Caco-2 (cell line): ENCODE results near the gene CGA. TPM values are rescaled to one million over a fixed set of nuclear protein-coding genes. Genes with fewer than 3 reads are reported as not detected.

Experiments
- BruUV-seq: library from RNA; stranded (reverse); fragments of 400-500 nt; replicated peaks from 2 replicates; lab custom pipeline; 2021; lab: Mats Ljungman, UMichigan
- CTCF ChIA-PET: fragments of 300-600 bp; sonication (Branson Sonifier 250); formaldehyde crosslinking; loops from one replicate; lab custom pipeline; 2022; ENCODE audit warnings: antibody characterized with exemption; lab: Charles Lee
- POLR2A ChIA-PET: fragments of 300-600 bp; sonication (Branson Sonifier 250); formaldehyde crosslinking; loops from one replicate; lab custom pipeline; 2022; ENCODE audit warnings: antibody characterized with exemption; lab: Charles Lee
- DNase-seq, 2 experiments: peaks; one replicate each; pipeline versions ENCODE4 v3.0.0 to v3.0.0-alpha.2; 2020 to 2022
- H3K27me3 ChIP-seq: replicated peaks from 2 replicates; pipeline ENCODE4 v1.6.0; 2011; ENCODE audit warnings: low read length; ENCODE audit not compliant: control insufficient read depth, insufficient read depth
- H3K36me3 ChIP-seq: 2 replicates; pipeline ENCODE4 v1.5.1; 2011; ENCODE audit warnings: low read length; ENCODE audit not compliant: control insufficient read depth, insufficient read depth
- H3K4me1 ChIP-seq: fragments of 250-450 bp; sonication (Bioruptor Pico); 2 replicates; pipeline ENCODE4 v1.5.1; 2020; ENCODE audit warnings: mild to moderate bottlenecking
- H3K4me3 ChIP-seq: 2 replicates; pipeline ENCODE4 v1.5.1; 2011; ENCODE audit warnings: low read depth, mild to moderate bottlenecking, control low read depth, low read length
- H3K9me3 ChIP-seq: fragments of 250-450 bp; sonication (Bioruptor Pico); 2 replicates; pipeline ENCODE4 v1.5.1; 2020; ENCODE audit warnings: mild to moderate bottlenecking, moderate library complexity
- H3K27ac Mint-ChIP-seq: one replicate; pipeline ENCODE4 v1.8.0; 2022; ENCODE audit warnings: mixed read lengths; ENCODE audit not compliant: unreplicated experiment
- H3K27me3 Mint-ChIP-seq: one replicate; pipeline ENCODE4 v1.8.0; 2022; ENCODE audit warnings: mixed read lengths; ENCODE audit not compliant: insufficient read depth, unreplicated experiment
- H3K36me3 Mint-ChIP-seq: one replicate; pipeline ENCODE4 v1.8.0; 2022; ENCODE audit warnings: mild to moderate bottlenecking, mixed read lengths; ENCODE audit not compliant: insufficient read depth, unreplicated experiment
- H3K4me1 Mint-ChIP-seq: one replicate; pipeline ENCODE4 v1.8.0; 2022; ENCODE audit warnings: low read depth, mixed read lengths; ENCODE audit not compliant: unreplicated experiment
- H3K4me3 Mint-ChIP-seq: one replicate; pipeline ENCODE4 v1.8.0; 2022; ENCODE audit warnings: mild to moderate bottlenecking, moderate library complexity, mixed read lengths; ENCODE audit not compliant: unreplicated experiment
- H3K9me3 Mint-ChIP-seq: one replicate; pipeline ENCODE4 v1.8.0; 2022; ENCODE audit warnings: mixed read lengths; ENCODE audit not compliant: unreplicated experiment
- CTCF ChIP-seq, 2 experiments: fragments of 200-600 bp in 1 of 2; IDR thresholded peaks; 1 replicate in 1 of 2; 2 replicates in 1 of 2; pipeline versions ENCODE4 v1.5.1 to v1.8.0; 2011 to 2022; ENCODE audit warnings: antibody characterized with exemption in 1 of 2, control low read depth in 1 of 2, inconsistent platforms in 1 of 2, low read depth in 1 of 2, low read length in 1 of 2, mild to moderate bottlenecking in 1 of 2, moderate library complexity in 1 of 2; ENCODE audit not compliant: insufficient read depth in 1 of 2, severe bottlenecking in 1 of 2, unreplicated experiment in 1 of 2
- intact Hi-C: fragments of 100-400 bp; cut with micrococcal nuclease; formaldehyde crosslinking; loops from one replicate; pipeline ENCODE4 v1.10.0; 2022; ENCODE audit not compliant: unreplicated experiment
- total RNA-seq: library from RNA; stranded (reverse); gene quantifications from 2 replicates; pipeline ENCODE4 v1.2.3, GENCODE V29; 2022

CGA gene
- total RNA-seq, 1 experiment from 2014 or later, result not detected

GRCh38 chr6:87075168-87075567 lies 19.7 kb downstream of the CGA start:
- no peak for TF ChIP-seq CTCF (IDR thresholded peaks at IDR 0.05; ENCODE audit: insufficient read depth in 1 of 2, low read depth in 1 of 2, low read length in 1 of 2, severe bottlenecking in 1 of 2, unreplicated experiment in 1 of 2)
- POLR2A ChIA-PET, result no interaction called here
- CTCF ChIA-PET, result no interaction called here
- no peak overlapping the region for H3K4me3 ChIP-seq
- no peaks in the 10 kb centered on the region for H3K27me3 ChIP-seq
- intact Hi-C loops, result loop anchor here (2.0 kb wide), 1 partner anchor 24 kb away; no protein-coding TSS in a partner anchor
- Mint-ChIP-seq H3K27ac (peak overlapping the region; percentile 89), H3K4me1 (peaks cover 19% of the 10 kb centered on the region), H3K4me3 (no peak overlapping the region), H3K36me3 (peaks cover 6% of the 10 kb centered on the region), H3K27me3 (no peaks in the 10 kb centered on the region), H3K9me3 (peaks cover 7% of the 10 kb centered on the region)
- BruUV-seq, result no TSS peak
- peaks cover 35% of the 10 kb centered on the region for H3K4me1 ChIP-seq
- H3K36me3 ChIP-seq, result no peaks in the 10 kb centered on the region; the same call in 1 of the 2 replicates
- H3K9me3 ChIP-seq, result no peaks in the 10 kb centered on the region
- DNase-seq, result no peak

- no peaks in the 10 kb centered on the region for H3K27me3 Mint-ChIP-seq
- H3K36me3 Mint-ChIP-seq, result peaks cover 6% of the 10 kb centered on the region
- no TSS peak for BruUV-seq
- Histone ChIP-seq H3K4me1 (peaks cover 36% of the 10 kb centered on the region), H3K36me3 (no peaks in the 10 kb centered on the region; the same call in 1 of the 2 replicates), H3K9me3 (no peaks in the 10 kb centered on the region), H3K27me3 (no peaks in the 10 kb centered on the region), H3K4me3 (no peak overlapping the region)
- H3K27ac Mint-ChIP-seq, result peak overlapping the region; percentile 87
- TF ChIP-seq CTCF (IDR thresholded peaks at IDR 0.05; ENCODE audit: insufficient read depth in 1 of 2, low read depth in 1 of 2, low read length in 1 of 2, severe bottlenecking in 1 of 2, unreplicated experiment in 1 of 2), result no peak
- CTCF ChIA-PET, result interaction anchor here (0.7 kb wide), 1 partner anchor 827 kb away, joined by 5 read pairs; no protein-coding TSS in a partner anchor
- intact Hi-C loops, result loop anchor here (1.0 to 5.0 kb wide), 4 partner anchors 25 to 628 kb away; partner anchors contain the start of genes AKIRIN2, C6orf163 and ZNF292
- H3K4me1 Mint-ChIP-seq, result peaks cover 21% of the 10 kb centered on the region
- DNase-seq, result peak in 1 of 2 experiments; percentile 71
- POLR2A ChIA-PET, result no interaction called here
- H3K4me3 Mint-ChIP-seq, result no peak overlapping the region
- H3K9me3 Mint-ChIP-seq, result peaks cover 9% of the 10 kb centered on the region
Observed at GRCh38 chr6:87074101-87074621, 20.7 kb downstream of the CGA start.

GRCh38 chr6:87071683-87072082 lies 23.2 kb downstream of the CGA start:
- no peaks in the 10 kb centered on the region; the same call in 1 of the 2 replicates for H3K36me3 ChIP-seq
- ChIA-PET CTCF (no interaction called here), POLR2A (no interaction called here)
- no peak for DNase-seq
- no peaks in the 10 kb centered on the region for H3K27me3 ChIP-seq
- intact Hi-C loops, result loop anchor here (5.0 kb wide), 2 partner anchors 271 to 631 kb away; partner anchors contain the start of genes AKIRIN2 and C6orf163
- Mint-ChIP-seq H3K9me3 (peaks cover 9% of the 10 kb centered on the region), H3K27ac (no peak overlapping the region), H3K27me3 (no peaks in the 10 kb centered on the region), H3K4me3 (no peak overlapping the region), H3K4me1 (peaks cover 22% of the 10 kb centered on the region), H3K36me3 (peaks cover 6% of the 10 kb centered on the region)
- BruUV-seq, result no TSS peak
- no peaks in the 10 kb centered on the region for H3K9me3 ChIP-seq
- H3K4me1 ChIP-seq, result peaks cover 42% of the 10 kb centered on the region
- H3K4me3 ChIP-seq, result no peak overlapping the region
- no peak for TF ChIP-seq CTCF (IDR thresholded peaks at IDR 0.05; ENCODE audit: insufficient read depth in 1 of 2, low read depth in 1 of 2, low read length in 1 of 2, severe bottlenecking in 1 of 2, unreplicated experiment in 1 of 2)
